ENCODE data around the gene GJA1. TPM values are rescaled to one million over a fixed set of nuclear protein-coding genes. Genes with fewer than 3 reads are reported as not detected.

GJA1 gene
- total RNA-seq, 4 donors from 2014 or later = 4.6 to 19.8 (median 13.2) TPM

DNA sequence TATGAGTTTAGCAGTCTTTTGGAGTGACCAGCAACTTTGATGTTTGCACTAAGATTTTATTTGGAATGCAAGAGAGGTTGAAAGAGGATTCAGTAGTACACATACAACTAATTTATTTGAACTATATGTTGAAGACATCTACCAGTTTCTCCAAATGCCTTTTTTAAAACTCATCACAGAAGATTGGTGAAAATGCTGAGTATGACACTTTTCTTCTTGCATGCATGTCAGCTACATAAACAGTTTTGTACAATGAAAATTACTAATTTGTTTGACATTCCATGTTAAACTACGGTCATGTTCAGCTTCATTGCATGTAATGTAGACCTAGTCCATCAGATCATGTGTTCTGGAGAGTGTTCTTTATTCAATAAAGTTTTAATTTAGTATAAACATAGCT is 13.9 kb downstream of the GJA1 start:
- no peak overlapping the region for H3K4me3 ChIP-seq
- H3K4me1 ChIP-seq = no peaks in the 10 kb centered on the region
- no peaks in the 10 kb centered on the region for H3K9me3 ChIP-seq
- no peak overlapping the region for H3K27ac ChIP-seq
- DNase-seq = no peak
- no peaks in the 10 kb centered on the region for H3K36me3 ChIP-seq
- TF ChIP-seq, protein P1, sequence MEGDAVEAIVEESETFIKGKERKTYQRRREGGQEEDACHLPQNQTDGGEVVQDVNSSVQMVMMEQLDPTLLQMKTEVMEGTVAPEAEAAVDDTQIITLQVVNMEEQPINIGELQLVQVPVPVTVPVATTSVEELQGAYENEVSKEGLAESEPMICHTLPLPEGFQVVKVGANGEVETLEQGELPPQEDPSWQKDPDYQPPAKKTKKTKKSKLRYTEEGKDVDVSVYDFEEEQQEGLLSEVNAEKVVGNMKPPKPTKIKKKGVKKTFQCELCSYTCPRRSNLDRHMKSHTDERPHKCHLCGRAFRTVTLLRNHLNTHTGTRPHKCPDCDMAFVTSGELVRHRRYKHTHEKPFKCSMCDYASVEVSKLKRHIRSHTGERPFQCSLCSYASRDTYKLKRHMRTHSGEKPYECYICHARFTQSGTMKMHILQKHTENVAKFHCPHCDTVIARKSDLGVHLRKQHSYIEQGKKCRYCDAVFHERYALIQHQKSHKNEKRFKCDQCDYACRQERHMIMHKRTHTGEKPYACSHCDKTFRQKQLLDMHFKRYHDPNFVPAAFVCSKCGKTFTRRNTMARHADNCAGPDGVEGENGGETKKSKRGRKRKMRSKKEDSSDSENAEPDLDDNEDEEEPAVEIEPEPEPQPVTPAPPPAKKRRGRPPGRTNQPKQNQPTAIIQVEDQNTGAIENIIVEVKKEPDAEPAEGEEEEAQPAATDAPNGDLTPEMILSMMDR (IDR thresholded peaks at IDR 0.05) = no peak
- no peak for TF ChIP-seq POLR2A (IDR thresholded peaks at IDR 0.05)
- no peaks in the 10 kb centered on the region for H3K27me3 ChIP-seq

DNA sequence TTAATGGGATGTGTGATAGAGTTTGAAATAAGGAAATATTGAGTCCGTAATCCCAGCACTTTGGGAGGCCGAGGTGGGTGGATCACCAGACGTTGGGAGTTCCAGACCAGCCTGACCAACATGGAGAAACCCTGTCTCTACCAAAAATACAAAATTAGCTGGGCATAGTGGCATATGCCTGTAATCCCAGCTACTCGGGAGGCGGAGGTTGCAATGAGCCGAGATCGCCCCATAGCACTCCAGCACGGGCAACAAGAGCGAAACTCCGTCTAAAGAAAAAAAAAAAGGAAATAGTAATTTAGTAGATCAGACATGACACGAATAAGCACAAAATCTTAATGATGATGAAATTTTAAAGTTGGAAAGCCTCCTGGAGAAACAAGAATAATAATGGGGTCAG is 14.8 kb downstream of the GJA1 start:
- H3K36me3 ChIP-seq = no peaks in the 10 kb centered on the region
- no peak for DNase-seq
- H3K27me3 ChIP-seq = no peaks in the 10 kb centered on the region
- no peaks in the 10 kb centered on the region for H3K4me1 ChIP-seq
- H3K27ac ChIP-seq = no peak overlapping the region
- TF ChIP-seq, protein P1 (IDR thresholded peaks at IDR 0.05) = no peak
- TF ChIP-seq POLR2A (IDR thresholded peaks at IDR 0.05) = no peak
- H3K9me3 ChIP-seq = no peaks in the 10 kb centered on the region
- no peak overlapping the region for H3K4me3 ChIP-seq

DNA sequence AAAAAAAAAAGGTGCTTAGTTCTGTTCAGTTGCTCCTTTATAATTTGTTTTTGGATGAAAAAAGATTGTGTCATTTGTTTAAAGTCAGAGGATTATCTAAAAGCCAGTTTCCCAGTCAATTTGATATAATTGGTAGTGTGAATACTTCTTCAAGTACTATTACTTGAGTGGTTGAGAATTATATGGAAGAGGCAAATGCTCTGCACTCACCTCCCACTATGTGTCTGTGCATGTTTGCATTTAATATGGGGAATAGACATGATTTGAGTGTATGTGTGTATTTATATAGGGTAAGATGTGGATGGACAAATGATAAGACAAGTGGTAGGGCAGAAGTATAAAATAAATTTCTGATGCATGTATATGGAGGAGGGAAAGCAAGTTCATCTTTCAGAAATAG is 15.8 kb downstream of the GJA1 start:
- Histone ChIP-seq H3K9me3 (no peaks in the 10 kb centered on the region), H3K4me1 (no peaks in the 10 kb centered on the region), H3K36me3 (no peaks in the 10 kb centered on the region), H3K27ac (no peak overlapping the region), H3K4me3 (no peak overlapping the region), H3K27me3 (no peaks in the 10 kb centered on the region)
- no peak for TF ChIP-seq POLR2A (IDR thresholded peaks at IDR 0.05)
- TF ChIP-seq, protein P1 (IDR thresholded peaks at IDR 0.05) = no peak
- no peak for DNase-seq

DNA sequence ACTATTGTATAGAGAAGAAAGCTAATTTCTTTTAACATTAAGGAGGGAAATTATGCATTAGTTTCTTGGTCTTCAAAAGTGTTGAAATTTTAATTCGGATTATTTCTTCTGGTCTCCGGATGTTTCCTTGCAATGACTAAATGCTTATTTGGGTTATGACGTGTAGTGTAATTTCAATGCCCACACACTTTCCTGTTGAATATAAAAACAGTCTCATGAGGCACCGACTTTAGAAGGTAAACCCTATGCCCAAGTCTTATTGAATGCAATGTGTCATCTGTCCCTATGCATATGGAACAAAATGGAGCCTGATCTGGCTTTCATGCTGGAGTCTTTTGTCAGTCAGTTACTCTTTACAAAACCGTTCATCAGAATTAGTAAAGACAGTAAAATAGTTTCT is 17.7 kb downstream of the GJA1 start:
- no peaks in the 10 kb centered on the region for H3K4me1 ChIP-seq

DNA sequence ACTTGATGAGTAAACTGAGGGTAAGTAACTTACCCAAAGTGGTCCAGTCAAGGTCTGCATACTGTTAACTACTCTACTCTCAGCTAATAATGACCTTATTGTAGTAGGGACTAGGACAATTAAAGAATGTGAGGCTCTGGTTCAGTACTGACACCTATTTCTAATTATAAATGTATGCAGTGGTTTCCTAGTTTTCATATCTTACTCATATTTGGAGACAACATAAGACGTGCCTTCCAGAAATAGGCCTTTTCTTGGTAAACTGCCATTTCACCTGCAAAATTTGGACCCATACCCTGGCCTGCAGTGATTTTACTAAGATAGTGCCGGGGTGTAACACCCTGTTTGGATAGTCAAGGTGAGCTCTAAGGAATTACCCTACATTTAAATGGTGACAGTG is 24.7 kb downstream of the GJA1 start:
- Histone ChIP-seq H3K36me3 (no peaks in the 10 kb centered on the region), H3K4me1 (no peaks in the 10 kb centered on the region), H3K4me3 (no peak overlapping the region), H3K27ac (no peak overlapping the region), H3K27me3 (no peaks in the 10 kb centered on the region), H3K9me3 (no peaks in the 10 kb centered on the region)
- TF ChIP-seq, protein P1 (IDR thresholded peaks at IDR 0.05) = no peak
- no peak for TF ChIP-seq POLR2A (IDR thresholded peaks at IDR 0.05)
- no peak for DNase-seq

More for the DNA sequence above, 17.7 kb downstream of the GJA1 start:
- no peaks in the 10 kb centered on the region for H3K27me3 ChIP-seq
- DNase-seq = no peak
- TF ChIP-seq POLR2A (IDR thresholded peaks at IDR 0.05) = no peak
- TF ChIP-seq, protein P1 (IDR thresholded peaks at IDR 0.05) = no peak
- H3K36me3 ChIP-seq = no peaks in the 10 kb centered on the region
- H3K9me3 ChIP-seq = no peaks in the 10 kb centered on the region
- no peak overlapping the region for H3K4me3 ChIP-seq
- H3K27ac ChIP-seq = no peak overlapping the region

DNA sequence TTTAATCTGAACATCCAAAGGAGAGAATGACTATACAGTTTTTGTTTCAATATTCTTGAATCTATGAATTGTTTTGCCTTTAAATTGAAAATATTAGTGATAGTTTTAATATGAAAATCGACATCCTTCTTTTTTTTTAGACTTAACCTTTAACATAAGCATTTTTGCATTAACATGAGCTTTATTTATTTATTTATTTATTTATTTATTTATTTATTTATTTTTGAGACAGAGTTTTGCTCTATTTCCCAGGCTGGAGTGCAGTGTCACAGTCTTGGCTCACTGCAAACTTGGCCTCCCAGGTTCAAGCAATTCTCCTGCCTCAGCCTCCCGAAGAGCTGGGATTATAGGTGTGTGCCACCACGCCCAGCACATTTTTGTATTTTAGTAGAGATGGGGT is 27.6 kb downstream of the GJA1 start:
- no peak for DNase-seq
- Histone ChIP-seq H3K36me3 (no peaks in the 10 kb centered on the region), H3K9me3 (no peaks in the 10 kb centered on the region), H3K27ac (no peak overlapping the region), H3K4me3 (no peak overlapping the region), H3K27me3 (no peaks in the 10 kb centered on the region), H3K4me1 (no peaks in the 10 kb centered on the region)
- TF ChIP-seq POLR2A (IDR thresholded peaks at IDR 0.05) = no peak
- TF ChIP-seq, protein P1 (IDR thresholded peaks at IDR 0.05) = no peak
